Psoas muscle (tissue), 8 donors: Measurements from ENCODE around the gene IL6ST. TPM values are rescaled to one million over a fixed set of nuclear protein-coding genes. Genes with fewer than 3 reads are reported as not detected.

Experiments used
- ATAC-seq, 4 donors: fragments of 200-7000 bp; cut with Tn5 transposase; one replicate each; pipeline ENCODE4 v1.9.1; 2020; ENCODE audit warnings: moderate library complexity in 3 of 4, mild to moderate bottlenecking in 2 of 4
- DNase-seq, 2 donors: peaks; one replicate each; pipeline ENCODE4 v3.0.0-alpha.2; 2020
- H3K27ac ChIP-seq: fragments of 200-600 bp; one replicate; pipeline ENCODE4 v1.8.0; 2022
- H3K27me3 ChIP-seq, 3 donors: fragments of 200-600 bp in 1 of 3; one replicate each; pipeline versions ENCODE4 v1.6.1 to v1.8.0; 2013 to 2022; ENCODE audit warnings: low read length in 2 of 3, mild to moderate bottlenecking in 2 of 3, moderate library complexity in 1 of 3; ENCODE audit not compliant: insufficient read depth in 3 of 3
- H3K36me3 ChIP-seq, 2 donors: fragments of 200-600 bp in 1 of 2; one replicate each; pipeline versions ENCODE4 v1.6.1 to v1.8.0; 2013 to 2022; ENCODE audit warnings: low read depth in 1 of 2, mild to moderate bottlenecking in 1 of 2, moderate library complexity in 1 of 2; ENCODE audit not compliant: insufficient read depth in 1 of 2
- H3K4me1 ChIP-seq: fragments of 200-600 bp; one replicate; pipeline ENCODE4 v1.8.0; 2022
- H3K4me3 ChIP-seq: fragments of 200-600 bp; one replicate; pipeline ENCODE4 v1.8.0; 2022; ENCODE audit warnings: mild to moderate bottlenecking
- H3K9me3 ChIP-seq: fragments of 200-600 bp; one replicate; pipeline ENCODE4 v1.8.0; 2022
- WGBS, 3 donors: extraction: QIAGEN DNeasy Blood & Tissue Kit; methylation state at CpG; one replicate each; pipeline versions ENCODE4 v1.1.6 to v1.1.7; 2013; 5-methylcytosine and 5-hydroxymethylcytosine counted together
- intact Hi-C, 2 donors: fragments of 100-400 bp; cut with DNase I; formaldehyde crosslinking; loops; one replicate each; pipeline versions ENCODE4 v1.11.0 to v1.14.2; 2022
- polyA plus RNA-seq, 3 donors: library from polyadenylated mRNA; stranded (reverse); fragments of 200-250 nt; gene quantifications; one replicate each; pipeline ENCODE4 v1.2.3, GENCODE V29; 2013
- total RNA-seq, 4 donors: library from RNA; stranded (reverse); fragmentation: NEBNext Ultra II Directional in 2 of 4; extraction: Animal tissue kit (Norgen Biotek cat#: 25700) in 2 of 4; gene quantifications; one replicate each; pipeline versions ENCODE4 v1.2.1 to v1.2.4, GENCODE V29; 2021 to 2023
- TF ChIP-seq, protein P1 (sequence below): fragments of 200-600 bp; IDR thresholded peaks from one replicate; pipeline ENCODE4 v1.8.0; 2022; ENCODE audit warnings: antibody characterized with exemption
- donor health status: healthy with polysubstance abuse.
- donor health status: DM: no; HTN: no; CAD: no; lungs with moderate emphysema.
- donor health status: Bipolar disorder and iron deficiency.
- donor health status: healthy.
- donor health status: DM: yes; HTN: yes; CAD: no.
- donor health status: DM: no; HTN: no; CAD: no.
- donor health status: DM: no; HTN: no; CAD: no.
- donor health status: DM: yes; HTN: yes; CAD: no.

IL6ST gene
- total and polyA plus RNA-seq, 7 donors, result 38.6 to 255 (median 143) TPM

DNA sequence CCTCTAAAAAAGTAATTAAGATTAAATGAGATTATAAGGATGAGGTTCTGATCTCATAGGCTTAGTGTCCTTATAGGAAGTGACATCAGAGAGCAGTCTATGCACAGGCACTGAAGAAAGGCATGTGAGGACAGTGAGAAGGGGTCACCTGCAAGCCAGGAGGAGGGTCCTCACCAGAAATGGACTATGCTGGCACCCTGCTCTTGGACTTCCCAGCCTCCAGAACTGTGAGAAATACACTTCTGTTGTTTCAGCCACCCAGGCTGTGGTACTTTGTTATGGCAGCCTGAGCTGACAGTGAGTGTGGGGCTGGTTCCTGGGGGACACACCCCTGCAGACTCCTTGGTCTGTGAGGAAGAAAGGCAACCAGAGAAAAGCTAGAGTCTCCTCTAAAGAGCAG is 34.7 kb upstream of the IL6ST start:
- ATAC-seq, result no peak

GRCh38 chr5:56028708-56029107 is 33.9 kb upstream of the IL6ST start:
- H3K36me3 ChIP-seq, result no peaks in the 10 kb centered on the region
- H3K4me1 ChIP-seq, result no peaks in the 10 kb centered on the region
- DNase-seq (no peak), ATAC-seq (no peak)
- H3K9me3 ChIP-seq, result no peaks in the 10 kb centered on the region
- no peak overlapping the region for H3K27ac ChIP-seq
- TF ChIP-seq, protein P1, sequence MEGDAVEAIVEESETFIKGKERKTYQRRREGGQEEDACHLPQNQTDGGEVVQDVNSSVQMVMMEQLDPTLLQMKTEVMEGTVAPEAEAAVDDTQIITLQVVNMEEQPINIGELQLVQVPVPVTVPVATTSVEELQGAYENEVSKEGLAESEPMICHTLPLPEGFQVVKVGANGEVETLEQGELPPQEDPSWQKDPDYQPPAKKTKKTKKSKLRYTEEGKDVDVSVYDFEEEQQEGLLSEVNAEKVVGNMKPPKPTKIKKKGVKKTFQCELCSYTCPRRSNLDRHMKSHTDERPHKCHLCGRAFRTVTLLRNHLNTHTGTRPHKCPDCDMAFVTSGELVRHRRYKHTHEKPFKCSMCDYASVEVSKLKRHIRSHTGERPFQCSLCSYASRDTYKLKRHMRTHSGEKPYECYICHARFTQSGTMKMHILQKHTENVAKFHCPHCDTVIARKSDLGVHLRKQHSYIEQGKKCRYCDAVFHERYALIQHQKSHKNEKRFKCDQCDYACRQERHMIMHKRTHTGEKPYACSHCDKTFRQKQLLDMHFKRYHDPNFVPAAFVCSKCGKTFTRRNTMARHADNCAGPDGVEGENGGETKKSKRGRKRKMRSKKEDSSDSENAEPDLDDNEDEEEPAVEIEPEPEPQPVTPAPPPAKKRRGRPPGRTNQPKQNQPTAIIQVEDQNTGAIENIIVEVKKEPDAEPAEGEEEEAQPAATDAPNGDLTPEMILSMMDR, result no peak
- WGBS, 3 donors, result 92% methylated on average over 6 of the region's 6 CpGs
- H3K27me3 ChIP-seq, result no peaks in the 10 kb centered on the region
- H3K4me3 ChIP-seq, result no peak overlapping the region
- intact Hi-C loops, result no loop called here

More for the DNA sequence above, 34.7 kb upstream of the IL6ST start:
- DNase-seq, result no peak
- no peaks in the 10 kb centered on the region for H3K4me1 ChIP-seq
- TF ChIP-seq, protein P1, result no peak
- H3K9me3 ChIP-seq, result no peaks in the 10 kb centered on the region
- no peaks in the 10 kb centered on the region for H3K27me3 ChIP-seq
- intact Hi-C loops, result no loop called here
- no peak overlapping the region for H3K27ac ChIP-seq
- H3K4me3 ChIP-seq, result no peak overlapping the region
- H3K36me3 ChIP-seq, result no peaks in the 10 kb centered on the region

GRCh38 chr5:56026863-56027300 is 32.1 kb upstream of the IL6ST start:
- Histone ChIP-seq H3K4me3 (no peak overlapping the region), H3K27me3 (no peaks in the 10 kb centered on the region), H3K4me1 (no peaks in the 10 kb centered on the region), H3K36me3 (no peaks in the 10 kb centered on the region), H3K27ac (no peak overlapping the region), H3K9me3 (no peaks in the 10 kb centered on the region)
- 61 to 73% (median 65%) methylated on average over 3 of the region's 3 CpGs for WGBS, 3 donors
- intact Hi-C loops, result no loop called here
- ATAC-seq, result peak in 3 of 4 donors; percentile 67 to 76 (median 75)
- TF ChIP-seq, protein P1, result no peak
- DNase-seq, result no peak

DNA sequence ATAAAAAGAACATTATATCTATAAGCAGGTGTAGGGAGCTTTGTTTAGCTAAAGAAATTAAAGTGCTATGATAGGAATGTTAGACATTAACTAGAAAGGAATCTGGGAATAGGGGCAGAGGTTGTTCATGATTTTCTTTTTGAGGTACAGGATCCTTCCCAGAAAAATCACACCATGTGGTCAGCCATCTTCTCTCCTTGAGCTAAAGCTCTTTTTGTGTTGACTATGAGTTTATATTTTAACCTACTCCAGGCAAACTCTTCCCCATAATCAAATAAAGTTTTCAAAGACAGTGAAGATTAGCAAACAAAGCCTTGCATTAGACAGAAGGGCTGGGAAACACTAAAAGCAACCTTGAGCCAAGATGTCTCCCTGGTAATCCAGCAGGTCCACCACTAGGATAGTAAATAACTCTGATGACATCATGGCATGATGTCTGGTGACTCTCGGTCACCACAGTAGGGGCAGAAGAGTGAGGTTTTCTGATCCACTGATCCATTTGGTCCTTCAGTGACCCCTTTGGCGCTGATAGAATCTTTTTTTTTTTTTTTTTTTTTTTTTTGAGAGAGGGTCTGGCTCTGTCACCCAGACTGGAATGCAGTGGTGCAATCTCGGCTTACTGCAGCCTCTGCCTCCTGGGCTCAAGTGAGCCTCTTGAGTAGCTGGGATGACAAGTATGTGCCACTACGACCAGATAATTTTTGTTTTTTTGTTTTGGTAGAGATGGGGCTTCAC is 30.6 kb upstream of the IL6ST start:
- ATAC-seq (no peak), DNase-seq (no peak)
- H3K4me3 ChIP-seq, result no peak overlapping the region
- intact Hi-C loops, result no loop called here
- WGBS, 3 donors, result 88 to 91% (median 90%) methylated on average over 4 of the region's 4 CpGs
- no peak overlapping the region for H3K27ac ChIP-seq
- H3K4me1 ChIP-seq, result no peaks in the 10 kb centered on the region
- no peaks in the 10 kb centered on the region for H3K27me3 ChIP-seq
- TF ChIP-seq, protein P1, result no peak
- no peaks in the 10 kb centered on the region for H3K9me3 ChIP-seq
- H3K36me3 ChIP-seq, result no peaks in the 10 kb centered on the region

DNA sequence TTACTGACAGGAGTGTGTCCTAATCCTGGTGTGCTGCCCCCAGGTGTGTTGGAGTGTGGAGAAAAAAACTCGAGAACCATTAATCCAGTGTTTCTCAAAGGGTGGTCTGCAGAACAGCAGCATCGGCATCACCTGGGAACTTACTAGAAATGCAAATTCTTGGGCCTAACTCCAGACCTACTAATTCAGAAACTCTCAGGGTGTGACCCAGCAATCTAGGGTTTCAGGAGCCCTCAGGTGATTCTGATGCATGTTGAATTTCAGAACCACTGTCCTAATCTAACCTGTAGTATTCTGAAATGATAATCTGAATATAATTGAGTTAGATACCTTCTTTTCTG is 30.0 kb upstream of the IL6ST start:
- no peaks in the 10 kb centered on the region for H3K4me1 ChIP-seq
- 85 to 94% (median 91%) methylated on average over 2 of the region's 2 CpGs for WGBS, 3 donors
- H3K27me3 ChIP-seq, result no peaks in the 10 kb centered on the region
- ATAC-seq (no peak), DNase-seq (no peak)
- no peaks in the 10 kb centered on the region for H3K9me3 ChIP-seq
- H3K27ac ChIP-seq, result no peak overlapping the region
- H3K4me3 ChIP-seq, result no peak overlapping the region
- H3K36me3 ChIP-seq, result no peaks in the 10 kb centered on the region
- TF ChIP-seq, protein P1, result no peak
- intact Hi-C loops, result no loop called here
